HG02798 (cell line): Measurements from ENCODE around the gene TAF9B.
"Not testable (repeated sequence)": the region's sequence is repeated elsewhere in the genome, so short reads cannot be mapped to it uniquely, and the experiment has no call there.

ENCODE experiments used
- ATAC-seq: cut with Tn5 transposase; IDR thresholded peaks from one replicate; pipeline ENCODE4 v1.9.1; 2021; ENCODE audit warnings: mild to moderate bottlenecking; ENCODE audit not compliant: unreplicated experiment, poor library complexity

TAF9B gene

GRCh38 chrX:78118628-78119027 lies 20.8 kb downstream of the TAF9B start:
- no peak for ATAC-seq

GRCh38 chrX:78116766-78117165 lies 22.7 kb downstream of the TAF9B start:
- no peak for ATAC-seq

GRCh38 chrX:78116365-78116764 lies 23.1 kb downstream of the TAF9B start:
- ATAC-seq = no peak

- ATAC-seq = no peak
These were observed 28.1 kb downstream of the TAF9B start for GRCh38 chrX:78111140-78111931.

- no peak for ATAC-seq
These were observed 30.0 kb downstream of the TAF9B start for GRCh38 chrX:78109458-78109857.

GRCh38 chrX:78106651-78106986 lies 32.8 kb downstream of the TAF9B start:
- ATAC-seq = no peak

GRCh38 chrX:78105944-78106650 lies 33.4 kb downstream of the TAF9B start:
- ATAC-seq = no peak

GRCh38 chrX:78104447-78105176 lies 34.8 kb downstream of the TAF9B start:
- peak; percentile 28 for ATAC-seq

GRCh38 chrX:78103623-78104446 lies 35.6 kb downstream of the TAF9B start, which contains the start of gene PGK1:
Gene PGK1, plus strand, starts transcription at chrX:78104248. Its CDS starts 93 bp downstream, at chrX:78104341.
- peak; percentile 97 for ATAC-seq

GRCh38 chrX:78103001-78103622 lies 36.3 kb downstream of the TAF9B start:
- ATAC-seq = no peak

GRCh38 chrX:78102091-78102490 lies 37.4 kb downstream of the TAF9B start:
- no peak for ATAC-seq

GRCh38 chrX:78098108-78098507 lies 41.3 kb downstream of the TAF9B start:
- ATAC-seq = no peak

GRCh38 chrX:78092296-78092695 lies 47.2 kb downstream of the TAF9B start:
- ATAC-seq = peak; percentile 93

- ATAC-seq = not testable (repeated sequence)
These were observed 58.0 kb downstream of the TAF9B start for GRCh38 chrX:78081413-78081812.
